Fibroblast of skin of abdomen (primary cell): ENCODE data around the gene MYEF2.
A peak's percentile ranks its signal among the peaks of the same experiment; 100 is the strongest.

Experiments used
- DNase-seq: peaks from one replicate; pipeline ENCODE4 v3.0.0-alpha.2; 2013

The MYEF2 gene

GRCh38 chr15:48145923-48146322 is 32.2 kb downstream of the MYEF2 start:
- DNase-seq = peak; percentile 18

DNA sequence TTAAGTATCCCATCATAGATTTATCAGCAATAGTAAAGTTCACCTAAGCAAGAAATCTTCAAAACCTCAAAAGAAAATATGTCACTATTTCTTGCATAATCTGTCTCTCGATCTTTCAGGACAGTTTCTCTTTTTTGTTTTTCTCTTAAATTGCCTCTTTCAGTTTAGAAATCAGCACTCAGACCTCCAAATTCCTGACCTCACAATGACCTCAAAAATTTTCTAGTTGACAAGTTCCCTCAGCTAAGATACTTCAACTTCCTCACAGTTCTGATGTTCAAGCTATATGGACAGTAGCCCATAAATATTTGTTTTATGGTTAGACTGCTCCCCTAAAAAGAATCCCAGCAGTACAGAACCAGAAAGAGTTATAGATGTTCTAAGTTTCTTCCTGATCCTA is 33.2 kb downstream of the MYEF2 start:
- DNase-seq = peak; percentile 44

DNA sequence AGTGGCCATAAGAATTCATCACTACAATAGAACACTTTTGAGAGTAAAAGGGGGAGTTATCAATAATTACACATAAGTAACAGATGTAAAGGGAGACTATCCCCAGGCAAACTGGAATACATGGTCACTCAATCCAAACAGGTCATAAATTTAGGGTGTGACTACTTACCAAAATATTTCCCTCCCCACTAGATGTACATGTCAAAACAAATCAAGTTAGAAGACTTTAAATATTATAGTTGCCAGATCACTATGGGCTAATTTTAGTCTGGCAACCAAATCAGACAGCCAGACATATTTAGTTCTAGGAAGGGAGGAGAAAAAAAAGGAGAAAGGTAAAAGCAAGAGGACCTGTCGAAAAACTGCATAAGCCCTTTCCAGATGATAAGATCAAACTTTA is 34.2 kb downstream of the MYEF2 start:
- DNase-seq = peak; percentile 65

- DNase-seq = no peak
Measured at GRCh38 chr15:48132874-48133273, 45.2 kb downstream of the MYEF2 start.

- no peak for DNase-seq
Measured at GRCh38 chr15:48131324-48131723, 46.8 kb downstream of the MYEF2 start.

DNA sequence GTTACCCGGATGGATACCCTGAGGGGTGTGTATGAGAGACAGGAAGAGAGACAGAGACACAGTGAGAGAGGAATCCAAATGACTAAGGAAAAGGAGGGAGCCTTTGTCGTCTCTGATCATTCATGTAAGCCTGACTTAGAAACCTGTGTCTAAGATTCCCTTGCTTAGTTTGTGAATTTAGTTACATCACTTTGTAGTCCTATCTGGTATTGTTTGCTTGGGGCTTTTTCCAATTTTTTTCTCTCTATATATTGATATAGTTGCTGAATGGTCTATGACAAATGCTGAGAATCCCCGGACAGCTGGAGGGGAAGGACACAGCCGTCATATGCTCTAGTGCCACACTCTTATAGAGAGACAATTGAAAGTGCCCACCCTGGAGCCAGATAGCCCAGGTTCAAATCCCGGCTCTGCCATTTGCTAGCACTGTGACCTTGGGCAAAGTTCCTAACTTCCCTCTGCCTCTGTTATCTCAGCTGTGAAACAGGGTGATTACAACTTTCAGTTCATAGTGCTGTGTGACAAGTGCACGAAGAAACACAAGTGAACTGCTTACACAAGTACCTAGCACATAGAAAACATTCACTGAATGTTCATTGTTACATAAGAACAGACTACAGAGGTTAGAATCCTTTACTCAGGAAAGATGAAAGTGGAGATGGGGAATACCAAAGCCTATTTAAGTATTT is 51.3 kb downstream of the MYEF2 start:
- DNase-seq = no peak

DNA sequence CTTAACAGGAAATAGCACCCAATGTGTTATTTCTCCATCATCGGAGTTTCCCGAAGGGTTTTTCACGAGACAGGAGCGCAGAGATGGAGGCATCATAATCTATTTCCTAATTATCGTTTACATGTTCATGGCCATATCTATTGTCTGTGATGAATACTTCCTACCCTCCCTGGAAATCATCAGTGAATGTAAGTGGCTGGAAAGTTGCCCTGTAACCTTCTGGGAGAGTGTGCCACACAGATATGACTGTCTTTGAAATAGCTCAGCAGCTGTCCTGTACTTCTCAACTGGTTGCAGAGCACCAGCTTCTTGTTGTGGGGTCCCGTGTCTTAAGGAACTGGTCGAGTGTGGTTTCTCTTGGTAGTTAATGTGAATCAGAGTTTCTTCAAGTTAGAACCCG is 56.2 kb downstream of the MYEF2 start:
- DNase-seq = no peak

DNA sequence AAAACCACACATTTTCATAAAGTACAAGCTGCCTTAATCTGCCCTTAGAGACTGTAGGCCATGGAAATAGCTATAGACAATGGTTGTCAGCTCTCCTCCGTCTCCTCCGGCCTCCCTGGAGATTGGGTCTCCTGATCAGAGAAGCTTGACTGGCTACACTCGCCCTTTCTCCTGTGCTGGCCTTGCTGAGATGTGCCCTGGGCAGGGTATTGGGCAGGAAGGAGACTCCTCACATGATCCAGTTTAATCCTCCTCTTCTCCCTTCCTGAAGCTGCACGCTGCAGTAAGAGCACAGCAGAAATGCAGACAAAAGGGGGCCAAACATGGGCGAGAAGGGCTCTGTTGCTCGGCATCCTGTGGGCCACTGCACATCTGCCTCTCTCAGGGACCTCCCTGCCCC is 57.4 kb downstream of the MYEF2 start, which contains the start of gene SLC24A5:
Gene SLC24A5, plus strand, starts transcription at position 246 of the 400 bp plus-strand sequence. Its CDS starts 55 bp downstream, at position 301.
- no peak for DNase-seq

DNA sequence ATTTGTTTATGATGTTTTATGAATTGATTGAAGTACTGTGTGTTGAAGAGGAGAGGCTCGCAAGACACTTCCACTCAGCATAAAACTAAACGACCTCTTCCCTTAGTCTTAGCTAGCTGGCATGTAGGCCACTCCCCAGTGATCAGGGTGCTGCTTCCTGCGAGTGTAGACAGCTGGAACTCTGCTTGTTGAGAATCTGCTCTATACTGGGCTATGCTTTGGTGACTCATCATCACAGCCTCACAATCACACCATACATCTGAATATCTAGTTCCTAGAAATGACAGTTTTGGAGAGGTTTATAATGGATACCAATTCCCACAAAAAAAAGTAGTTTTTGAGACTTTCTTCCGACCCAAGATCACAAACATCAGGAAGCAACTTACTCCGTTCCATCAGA is 58.8 kb downstream of the MYEF2 start:
- peak; percentile 7 for DNase-seq

GRCh38 chr15:48112242-48112641 is 65.9 kb downstream of the MYEF2 start:
- peak; percentile 24 for DNase-seq

DNA sequence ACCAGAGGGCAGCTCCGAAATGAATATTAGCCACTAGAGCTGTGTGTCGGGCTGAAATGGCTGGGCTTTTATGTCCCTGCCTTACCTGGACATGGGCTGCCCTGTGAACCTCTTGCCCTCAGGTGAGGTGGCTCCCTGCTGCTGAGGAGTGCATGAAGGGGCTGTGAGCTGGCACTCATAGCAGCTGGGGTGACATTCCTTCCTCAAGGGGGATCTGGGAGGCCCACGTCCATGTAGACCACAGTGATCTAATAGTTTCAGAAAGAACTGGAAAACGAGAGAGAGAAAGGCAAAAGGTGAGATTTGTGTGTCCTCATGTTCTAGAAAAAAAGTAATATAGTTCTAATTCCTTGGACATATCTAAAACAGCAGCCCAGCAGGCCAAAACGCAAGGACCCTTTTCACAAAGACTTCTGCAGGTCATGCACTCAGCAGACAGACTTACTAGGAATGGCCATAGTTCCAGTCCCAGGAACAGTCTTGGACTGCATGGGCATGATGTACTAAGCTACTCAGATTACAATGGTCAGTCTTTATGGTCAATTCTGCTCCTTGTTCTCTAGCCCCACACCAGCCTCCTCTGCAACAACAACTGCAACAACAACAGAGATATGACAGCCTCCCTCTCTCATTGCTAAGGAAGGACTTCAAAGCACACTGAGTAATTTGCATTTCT is 68.1 kb downstream of the MYEF2 start:
- DNase-seq = no peak

DNA sequence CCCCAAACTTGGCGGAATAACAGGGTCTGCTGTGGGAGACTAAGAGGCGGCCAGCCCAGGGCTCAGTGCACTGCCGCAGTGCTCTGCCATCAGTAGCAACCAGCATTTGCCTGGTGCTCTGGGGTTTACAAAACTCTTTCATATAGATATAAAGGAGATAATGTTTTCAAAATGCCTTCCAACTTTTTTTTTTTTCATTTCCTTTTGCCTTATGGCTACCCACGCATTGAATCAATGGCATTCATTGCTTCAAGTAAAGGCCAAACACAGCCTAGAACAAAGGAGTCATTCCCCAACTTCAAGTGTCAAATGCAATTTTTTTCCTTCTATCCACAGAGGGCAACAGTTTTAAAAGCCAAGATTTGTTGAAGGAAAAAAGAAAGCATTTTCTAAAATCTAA is 68.9 kb downstream of the MYEF2 start:
- DNase-seq = no peak

DNA sequence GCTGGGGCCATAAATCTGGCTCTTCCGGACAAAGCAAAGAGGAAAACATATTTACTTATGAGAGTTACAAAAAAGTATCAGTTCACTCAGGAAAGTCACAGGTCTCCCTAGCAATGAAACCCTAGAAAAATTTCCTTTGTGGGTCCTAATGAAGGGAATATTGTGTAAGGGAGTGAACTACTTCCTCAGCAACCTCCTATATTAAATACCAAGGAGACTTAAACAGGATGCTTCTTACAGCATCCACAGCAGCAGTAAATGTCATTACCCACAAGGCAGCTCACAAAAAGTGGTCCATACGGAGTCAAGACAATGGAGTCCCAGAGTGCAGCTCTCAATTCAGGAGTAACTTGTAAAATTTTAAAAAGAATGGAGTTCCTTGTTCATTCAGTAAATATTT is 72.2 kb downstream of the MYEF2 start:
- DNase-seq = no peak

- no peak for DNase-seq
Measured at GRCh38 chr15:48103647-48104046, 74.4 kb downstream of the MYEF2 start.

- DNase-seq = peak; percentile 7
Measured at GRCh38 chr15:48102167-48102566, 75.9 kb downstream of the MYEF2 start.

GRCh38 chr15:48101376-48101961 is 76.6 kb downstream of the MYEF2 start:
- no peak for DNase-seq

- DNase-seq = no peak
Measured at GRCh38 chr15:48097264-48097663, 80.8 kb downstream of the MYEF2 start.

GRCh38 chr15:48096813-48097212 is 81.3 kb downstream of the MYEF2 start:
- peak; percentile 92 for DNase-seq

GRCh38 chr15:48096355-48096786 is 81.7 kb downstream of the MYEF2 start:
- DNase-seq = peak; percentile 4

GRCh38 chr15:48091522-48091921 is 86.6 kb downstream of the MYEF2 start:
- peak; percentile 5 for DNase-seq

DNA sequence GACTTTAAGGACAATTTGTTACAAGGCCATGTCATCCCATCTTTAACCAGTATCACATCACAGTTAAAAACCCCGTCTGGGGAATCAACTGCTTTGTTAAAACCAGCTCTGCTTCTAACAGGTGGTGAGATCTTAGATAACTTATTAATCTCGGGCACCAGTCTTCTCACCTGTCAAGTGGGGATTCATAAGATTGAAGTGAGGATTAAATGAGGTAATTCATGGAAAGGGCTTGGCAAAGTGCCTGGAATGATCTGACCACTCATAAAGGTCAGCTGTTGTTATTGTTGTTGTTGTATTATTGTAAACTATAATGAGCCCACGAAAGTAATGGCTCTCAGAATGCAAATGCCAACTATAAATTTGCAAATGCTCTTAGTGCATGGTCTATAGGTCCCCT is 87.4 kb downstream of the MYEF2 start:
- no peak for DNase-seq

DNA sequence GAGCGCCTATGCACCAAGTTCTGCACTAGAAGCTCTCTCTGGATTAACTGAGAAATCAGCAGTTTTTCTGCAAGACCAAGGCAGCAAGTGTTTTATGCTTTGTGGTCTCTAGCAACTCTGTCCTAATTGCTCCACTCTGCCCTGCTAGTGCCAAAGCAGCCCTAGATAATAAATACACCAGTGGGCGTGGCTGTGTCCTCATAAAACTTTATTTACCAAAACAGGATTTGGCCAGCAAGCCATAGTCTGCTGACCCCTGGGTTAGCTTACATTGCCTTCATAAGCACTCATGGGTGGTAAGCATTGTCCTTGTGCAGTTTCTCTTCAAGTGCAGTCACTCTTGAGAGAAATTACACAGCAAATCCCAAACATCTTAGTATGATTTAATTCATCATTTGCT is 88.0 kb downstream of the MYEF2 start:
- DNase-seq = no peak

DNA sequence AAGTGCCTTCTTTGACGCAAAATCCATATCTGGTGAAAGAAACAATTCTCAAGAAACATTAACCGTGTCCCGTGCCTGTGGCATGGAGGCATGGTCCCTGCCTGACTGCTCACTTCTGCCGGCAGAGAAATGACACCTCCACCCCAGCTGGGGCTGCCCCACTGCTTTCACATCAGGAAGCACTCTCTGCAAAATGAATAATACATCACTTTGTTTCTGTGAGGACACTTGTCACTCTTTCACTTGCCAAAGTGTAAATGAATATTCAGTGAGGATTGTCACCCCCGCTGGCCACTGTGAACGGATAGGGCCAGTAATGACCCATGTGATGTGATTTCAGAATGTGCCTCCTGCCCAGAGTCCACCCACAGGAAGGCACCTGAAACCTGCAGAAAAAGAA is 88.4 kb downstream of the MYEF2 start:
- DNase-seq = no peak

GRCh38 chr15:48087844-48088243 is 90.3 kb downstream of the MYEF2 start:
- DNase-seq = no peak
